GM12873 (cell line): ENCODE results near the gene BRD4.

Source experiments
- TF ChIP-seq, protein P1 (sequence below): IDR thresholded peaks from 2 replicates; pipeline ENCODE4 v1.5.1; 2012; ENCODE audit warnings: low read depth, mild to moderate bottlenecking, moderate library complexity, low read length, control low read depth; ENCODE audit not compliant: insufficient read depth; ENCODE audit errors: missing control alignments

Gene BRD4

GRCh38 chr19:15227261-15227660 is 105.1 kb downstream of the BRD4 start:
- TF ChIP-seq, protein P1, sequence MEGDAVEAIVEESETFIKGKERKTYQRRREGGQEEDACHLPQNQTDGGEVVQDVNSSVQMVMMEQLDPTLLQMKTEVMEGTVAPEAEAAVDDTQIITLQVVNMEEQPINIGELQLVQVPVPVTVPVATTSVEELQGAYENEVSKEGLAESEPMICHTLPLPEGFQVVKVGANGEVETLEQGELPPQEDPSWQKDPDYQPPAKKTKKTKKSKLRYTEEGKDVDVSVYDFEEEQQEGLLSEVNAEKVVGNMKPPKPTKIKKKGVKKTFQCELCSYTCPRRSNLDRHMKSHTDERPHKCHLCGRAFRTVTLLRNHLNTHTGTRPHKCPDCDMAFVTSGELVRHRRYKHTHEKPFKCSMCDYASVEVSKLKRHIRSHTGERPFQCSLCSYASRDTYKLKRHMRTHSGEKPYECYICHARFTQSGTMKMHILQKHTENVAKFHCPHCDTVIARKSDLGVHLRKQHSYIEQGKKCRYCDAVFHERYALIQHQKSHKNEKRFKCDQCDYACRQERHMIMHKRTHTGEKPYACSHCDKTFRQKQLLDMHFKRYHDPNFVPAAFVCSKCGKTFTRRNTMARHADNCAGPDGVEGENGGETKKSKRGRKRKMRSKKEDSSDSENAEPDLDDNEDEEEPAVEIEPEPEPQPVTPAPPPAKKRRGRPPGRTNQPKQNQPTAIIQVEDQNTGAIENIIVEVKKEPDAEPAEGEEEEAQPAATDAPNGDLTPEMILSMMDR, result no peak

DNA sequence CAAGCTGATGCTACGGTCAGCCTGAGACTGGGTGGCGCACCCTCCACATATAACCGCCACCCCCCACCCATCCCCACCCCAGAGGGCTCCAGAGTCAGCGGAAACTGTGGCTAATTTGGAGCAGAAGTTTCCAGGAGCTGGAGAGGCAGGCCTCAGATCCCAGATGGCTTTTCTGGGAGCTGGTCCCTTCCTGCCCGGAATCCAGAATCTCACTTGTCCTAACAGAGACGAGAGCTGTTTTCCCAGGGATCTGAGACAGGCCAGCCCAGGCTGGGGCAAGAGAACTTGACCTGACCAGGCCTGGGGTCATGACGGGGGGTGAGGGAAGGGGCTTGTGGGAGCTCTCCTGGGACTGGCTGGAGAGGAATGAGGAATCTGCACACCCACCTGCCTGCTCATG is 106.6 kb downstream of the BRD4 start:
- TF ChIP-seq, protein P1, result no peak

GRCh38 chr19:15223649-15224361 is 108.5 kb downstream of the BRD4 start:
- TF ChIP-seq, protein P1, result no peak

- TF ChIP-seq, protein P1, result no peak
Measured at GRCh38 chr19:15222738-15223648, 109.3 kb downstream of the BRD4 start.

GRCh38 chr19:15220833-15221232 is 111.5 kb downstream of the BRD4 start:
- TF ChIP-seq, protein P1, result no peak

GRCh38 chr19:15218501-15218900 is 113.8 kb downstream of the BRD4 start:
- TF ChIP-seq, protein P1, result no peak

- TF ChIP-seq, protein P1, result no peak
Measured at GRCh38 chr19:15216363-15216762, 116.0 kb downstream of the BRD4 start.
